T47D (cell line): ENCODE measurements around the gene PPP5C.
A peak's percentile ranks its signal among the peaks of the same experiment; 100 is the strongest.

Experiments used
- DNase-seq, 2 experiments: peaks; one replicate each; pipeline versions ENCODE4 v3.0.0 to v3.0.0-alpha.2; 2011 to 2012; ENCODE audit warnings: low read depth in 1 of 2, low spot score in 1 of 2
- JUND ChIP-seq: IDR thresholded peaks from 2 replicates; pipeline ENCODE4 v1.6.1; 2012; ENCODE audit warnings: low read depth
- in situ Hi-C: cut with HindIII; loops from 2 replicates; pipeline ENCODE4 v1.10.0; 2016; ENCODE audit warnings: low sequenced_read_pairs, low pct_unique_long_range_greater_than_20kb

The PPP5C gene

DNA sequence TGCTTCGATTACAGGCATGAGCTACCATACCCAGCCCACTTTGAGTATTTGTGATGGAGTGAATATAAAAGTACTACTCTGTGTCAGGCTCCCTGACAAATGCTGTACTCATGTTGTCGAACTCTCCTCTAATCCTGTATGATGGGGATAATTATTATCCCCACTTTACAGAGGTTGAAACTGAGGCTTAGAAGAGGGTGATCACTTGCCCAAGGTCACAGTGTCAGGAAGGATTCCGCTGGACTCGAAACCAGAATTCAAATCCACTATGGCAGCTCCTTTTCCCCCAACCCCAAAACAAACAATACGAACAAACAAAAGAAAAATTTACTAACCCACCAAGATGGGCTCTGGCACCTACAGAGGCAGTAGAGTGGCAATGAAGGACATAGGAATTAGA is 1.7 kb upstream of the PPP5C start:
- in situ Hi-C loops, result no loop called here
- DNase-seq, result no peak
- no peak for TF ChIP-seq JUND

DNA sequence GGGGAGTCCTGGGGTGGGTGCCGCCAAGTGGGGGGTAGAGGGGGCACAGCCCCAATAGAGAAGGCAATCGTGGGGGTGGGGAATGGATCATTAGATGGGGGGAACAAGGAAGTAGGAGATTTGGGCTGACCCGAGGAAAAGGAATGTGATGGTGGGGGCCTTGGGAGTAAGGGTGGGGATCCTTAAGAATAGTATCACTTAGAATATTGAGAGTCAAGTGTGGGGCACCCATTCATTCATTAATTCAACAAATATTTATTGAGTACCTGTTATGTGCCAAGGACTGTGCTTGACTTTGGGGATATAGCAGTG is 641 bp downstream of the PPP5C start:
- DNase-seq, result no peak
- in situ Hi-C loops, result no loop called here
- TF ChIP-seq JUND, result no peak

- no peak for TF ChIP-seq JUND
- in situ Hi-C loops, result no loop called here
- DNase-seq, result no peak
Observed at GRCh38 chr19:46347985-46348384, 1.1 kb downstream of the PPP5C start.

- in situ Hi-C loops, result no loop called here
- no peak for DNase-seq
Observed at GRCh38 chr19:46349311-46349993, 2.6 kb downstream of the PPP5C start.

GRCh38 chr19:46350029-46350757 is 3.3 kb downstream of the PPP5C start:
- TF ChIP-seq JUND, result no peak
- no peak for DNase-seq
- in situ Hi-C loops, result no loop called here

More at GRCh38 chr19:46349311-46349993, 2.6 kb downstream of the PPP5C start:
- no peak for TF ChIP-seq JUND

DNA sequence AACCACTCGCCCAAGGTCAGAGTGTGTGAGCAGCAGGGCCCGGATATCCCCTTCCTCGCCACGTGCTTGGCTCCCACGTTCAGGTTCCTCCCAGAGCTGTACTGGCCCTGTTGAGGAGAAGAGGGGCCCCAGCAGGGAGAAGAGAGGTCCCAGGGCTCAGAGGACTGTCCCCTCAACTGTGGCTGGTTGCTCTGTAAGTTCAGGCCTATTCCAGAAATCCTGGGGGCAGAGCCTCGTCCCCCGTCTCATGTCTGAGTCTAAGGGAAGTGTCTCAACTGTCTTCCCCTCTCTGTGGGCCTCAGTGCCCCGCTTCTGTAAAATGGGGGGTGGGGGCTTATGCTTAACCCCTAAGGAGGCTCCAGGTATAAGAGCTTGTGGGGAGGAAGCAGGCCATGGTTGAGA is 3.9 kb downstream of the PPP5C start:
- DNase-seq, result no peak
- in situ Hi-C loops, result no loop called here
- TF ChIP-seq JUND, result no peak

DNA sequence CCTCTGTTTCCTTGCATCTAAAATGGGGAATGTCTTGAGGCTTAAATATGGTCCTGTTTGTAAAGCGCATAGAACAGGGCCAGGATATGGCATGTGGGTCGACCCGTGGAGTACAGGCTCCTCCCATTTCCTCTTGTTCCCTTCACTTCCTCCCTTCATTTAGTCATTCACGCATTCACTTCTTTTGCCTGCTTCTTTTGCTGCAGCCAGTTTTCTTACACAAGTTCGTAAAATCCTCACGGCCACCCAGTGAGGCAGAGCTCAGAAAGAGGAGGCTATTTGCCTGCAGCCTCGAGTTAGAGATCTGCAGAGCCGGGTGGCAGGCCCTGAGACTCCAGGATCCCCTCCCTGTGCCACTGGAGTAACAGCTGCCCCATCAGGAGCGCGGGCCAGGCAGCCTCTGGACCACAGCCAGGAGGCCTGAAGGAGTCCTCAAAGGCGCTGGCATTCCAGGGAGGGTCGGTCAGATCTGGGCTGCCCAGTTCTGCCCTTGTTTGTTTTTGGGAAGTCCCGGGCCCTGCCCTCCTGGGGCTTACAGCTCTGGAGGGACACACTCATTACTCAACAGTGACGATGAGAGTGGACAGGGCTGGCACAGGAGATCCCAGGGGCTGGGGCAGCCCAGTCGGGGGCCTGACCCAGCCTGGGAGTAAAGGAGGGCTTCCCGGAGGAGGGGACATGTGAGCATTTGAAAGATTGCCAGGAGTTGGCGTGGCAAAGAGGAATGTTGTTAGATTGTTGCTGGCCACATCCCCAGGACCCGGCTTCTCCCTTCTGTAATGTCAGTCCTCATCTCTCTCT is 4.6 kb downstream of the PPP5C start:
- in situ Hi-C loops, result no loop called here
- no peak for TF ChIP-seq JUND
- DNase-seq, result peak in 1 of 2 experiments; percentile 18

- no peak for TF ChIP-seq JUND
- in situ Hi-C loops, result no loop called here
- no peak for DNase-seq
Observed at GRCh38 chr19:46353730-46354528, 7.0 kb downstream of the PPP5C start.

- in situ Hi-C loops, result no loop called here
- no peak for TF ChIP-seq JUND
Observed at GRCh38 chr19:46355234-46356148, 8.6 kb downstream of the PPP5C start.

DNA sequence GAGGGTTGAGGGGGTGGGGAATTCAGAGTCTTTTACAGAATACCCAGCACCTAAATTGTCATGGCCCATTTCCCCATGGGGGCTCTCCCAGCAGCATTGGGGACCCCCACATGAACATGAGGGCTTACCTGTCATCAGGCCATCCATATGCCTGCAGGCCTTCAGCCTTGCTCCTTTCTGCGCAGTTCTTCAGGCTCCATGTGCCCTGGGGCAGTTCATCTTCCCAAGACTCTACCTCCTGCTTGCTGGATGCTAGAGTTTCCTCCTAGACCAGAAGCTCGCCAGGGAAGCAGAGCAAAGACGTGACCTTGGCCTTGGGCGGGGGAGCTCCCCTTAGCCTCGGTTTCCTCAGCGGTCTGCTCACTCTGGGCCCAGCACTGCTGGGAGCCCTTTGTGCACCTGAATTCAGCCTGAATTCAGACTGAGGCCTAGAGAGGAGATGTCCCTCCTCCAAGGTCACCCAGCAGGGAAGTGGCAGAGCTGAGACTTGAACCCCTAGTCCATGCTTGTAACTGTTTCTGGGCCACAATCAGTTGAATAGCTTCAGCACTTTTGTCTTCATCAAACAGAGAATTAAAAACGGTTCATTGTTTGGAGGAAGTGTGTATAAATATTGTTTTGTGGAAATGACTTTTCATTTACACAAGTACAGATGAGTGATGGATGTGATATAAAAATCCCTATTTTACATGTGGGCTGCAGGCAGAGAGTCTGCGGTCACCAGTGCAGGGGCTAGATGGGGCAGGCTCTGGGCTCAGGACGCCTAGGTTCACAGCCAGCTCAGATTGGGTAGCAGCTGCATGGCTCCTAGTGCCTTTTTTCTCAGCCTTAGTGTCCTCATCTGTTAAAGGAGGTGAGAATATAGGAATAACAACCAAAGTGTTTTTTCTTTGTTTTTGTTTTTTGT is 9.5 kb downstream of the PPP5C start:
- DNase-seq, result no peak
- no peak for TF ChIP-seq JUND
- in situ Hi-C loops, result no loop called here

More at GRCh38 chr19:46355234-46356148, 8.6 kb downstream of the PPP5C start:
- DNase-seq, result no peak
